Activated T-cell treated with anti-CD3 and anti-CD28 coated beads, Interleukin-2, amount 50 U/mL, for 4 hours (primary cell): Measurements from ENCODE around the gene IL2RG. TPM values are rescaled to one million over a fixed set of nuclear protein-coding genes. Genes with fewer than 3 reads are reported as not detected.

Experiments used
- ATAC-seq, 2 donors: fragments of 200-7000 bp; cut with Tn5 transposase; one replicate each; pipeline ENCODE4 v1.10.0; 2021
- DNase-seq: peaks from one replicate; pipeline ENCODE4 v3.0.0-alpha.2; 2020
- H3K27me3 Mint-ChIP-seq: one replicate; pipeline ENCODE4 v1.8.0; 2021; ENCODE audit warnings: low read depth, mixed read lengths
- H3K36me3 Mint-ChIP-seq: one replicate; pipeline ENCODE4 v1.8.0; 2022; ENCODE audit warnings: mixed read lengths; ENCODE audit not compliant: insufficient read depth
- H3K4me1 Mint-ChIP-seq: one replicate; pipeline ENCODE4 v1.8.0; 2021; ENCODE audit warnings: low read depth, mixed read lengths
- H3K4me3 Mint-ChIP-seq: one replicate; pipeline ENCODE4 v1.8.0; 2021; ENCODE audit warnings: mild to moderate bottlenecking, moderate library complexity, mixed read lengths
- H3K9me3 Mint-ChIP-seq: one replicate; pipeline ENCODE4 v1.8.0; 2021; ENCODE audit warnings: mixed read lengths
- total RNA-seq, 3 donors: library from RNA; stranded (reverse); gene quantifications; one replicate each; pipeline ENCODE4 v1.2.1, GENCODE V29; 2021

IL2RG gene
- total RNA-seq, 3 donors from 2014 or later, result 214 to 305 (median 276) TPM

GRCh38 chrX:71128166-71128833 is 16.9 kb upstream of the IL2RG start:
- no peaks in the 10 kb centered on the region for H3K9me3 Mint-ChIP-seq
- no peak overlapping the region for H3K4me3 Mint-ChIP-seq

GRCh38 chrX:71118985-71119535 is 7.7 kb upstream of the IL2RG start:
- no peaks in the 10 kb centered on the region for H3K27me3 Mint-ChIP-seq
- no peaks in the 10 kb centered on the region for H3K9me3 Mint-ChIP-seq
- ATAC-seq (peak; percentile 26 to 35), DNase-seq (no peak)
- peaks cover 21% of the 10 kb centered on the region for H3K4me1 Mint-ChIP-seq
- peaks cover 15% of the 10 kb centered on the region for H3K36me3 Mint-ChIP-seq
- H3K4me3 Mint-ChIP-seq, result peak overlapping the region; percentile 86

More at GRCh38 chrX:71128166-71128833, 16.9 kb upstream of the IL2RG start:
- ATAC-seq (no peak), DNase-seq (no peak)
- Mint-ChIP-seq H3K27me3 (no peaks in the 10 kb centered on the region), H3K36me3 (peaks cover 34% of the 10 kb centered on the region), H3K4me1 (peaks cover 14% of the 10 kb centered on the region)

- no peaks in the 10 kb centered on the region for H3K9me3 Mint-ChIP-seq
- DNase-seq (peak; percentile 74), ATAC-seq (peak; percentile 94 to 98)
- H3K4me3 Mint-ChIP-seq, result peak within 1 kb of the TSS; percentile 86
- H3K4me1 Mint-ChIP-seq, result peaks cover 27% of the 10 kb centered on the region
- peaks cover 14% of the 10 kb centered on the region for H3K36me3 Mint-ChIP-seq
- H3K27me3 Mint-ChIP-seq, result no peaks in the 10 kb centered on the region
Measured at GRCh38 chrX:71118032-71118984, 6.9 kb upstream of the IL2RG start, which contains the start of gene MED12. MED12 (plus strand) TSS chrX:71118596; CDS start chrX:71118755, 159 bp downstream.

GRCh38 chrX:71117358-71117757 is 6.0 kb upstream of the IL2RG start:
- Mint-ChIP-seq H3K27me3 (no peaks in the 10 kb centered on the region), H3K9me3 (no peaks in the 10 kb centered on the region), H3K4me1 (peaks cover 31% of the 10 kb centered on the region), H3K36me3 (peaks cover 9% of the 10 kb centered on the region), H3K4me3 (no peak overlapping the region)
- ATAC-seq (no peak), DNase-seq (no peak)

- DNase-seq (peak; percentile 23), ATAC-seq (peak; percentile 38 to 53)
- H3K9me3 Mint-ChIP-seq, result no peaks in the 10 kb centered on the region
- no peaks in the 10 kb centered on the region for H3K27me3 Mint-ChIP-seq
- peaks cover 27% of the 10 kb centered on the region for H3K36me3 Mint-ChIP-seq
- peak overlapping the region; percentile 96 for H3K4me3 Mint-ChIP-seq
- peaks cover 39% of the 10 kb centered on the region for H3K4me1 Mint-ChIP-seq
Measured at GRCh38 chrX:71111921-71112431, 599 bp upstream of the IL2RG start.

GRCh38 chrX:71109051-71109450 is 2.3 kb downstream of the IL2RG start:
- Mint-ChIP-seq H3K27me3 (no peaks in the 10 kb centered on the region), H3K4me1 (peaks cover 57% of the 10 kb centered on the region), H3K9me3 (no peaks in the 10 kb centered on the region), H3K4me3 (peak overlapping the region; percentile 96), H3K36me3 (peaks cover 39% of the 10 kb centered on the region)
- ATAC-seq (no peak), DNase-seq (no peak)

- DNase-seq, result no peak
- Mint-ChIP-seq H3K36me3 (peaks cover 39% of the 10 kb centered on the region), H3K4me3 (peak overlapping the region; percentile 96), H3K4me1 (peaks cover 60% of the 10 kb centered on the region), H3K27me3 (no peaks in the 10 kb centered on the region), H3K9me3 (no peaks in the 10 kb centered on the region)
- no peak for ATAC-seq
Measured at GRCh38 chrX:71107762-71108360, 3.5 kb downstream of the IL2RG start.

GRCh38 chrX:71107245-71107644 is 4.1 kb downstream of the IL2RG start:
- Mint-ChIP-seq H3K4me1 (peaks cover 60% of the 10 kb centered on the region), H3K36me3 (peaks cover 39% of the 10 kb centered on the region), H3K4me3 (peak overlapping the region; percentile 96), H3K27me3 (no peaks in the 10 kb centered on the region), H3K9me3 (no peaks in the 10 kb centered on the region)
- no peak for ATAC-seq
- no peak for DNase-seq

GRCh38 chrX:71106427-71106826 is 5.0 kb downstream of the IL2RG start, which contains the start of gene CXorf65:
CXorf65 (minus strand) TSS chrX:71106740; CDS start chrX:71106556, 184 bp downstream.
- no peak for DNase-seq
- peak in 1 of 2 donors; percentile 22 for ATAC-seq
- H3K36me3 Mint-ChIP-seq, result peaks cover 39% of the 10 kb centered on the region
- no peaks in the 10 kb centered on the region for H3K27me3 Mint-ChIP-seq
- H3K9me3 Mint-ChIP-seq, result no peaks in the 10 kb centered on the region
- H3K4me3 Mint-ChIP-seq, result peak within 1 kb of the TSS; percentile 96
- H3K4me1 Mint-ChIP-seq, result peaks cover 62% of the 10 kb centered on the region

- no peaks in the 10 kb centered on the region for H3K27me3 Mint-ChIP-seq
- ATAC-seq, result no peak
- peaks cover 36% of the 10 kb centered on the region for H3K36me3 Mint-ChIP-seq
- H3K9me3 Mint-ChIP-seq, result no peaks in the 10 kb centered on the region
- peak overlapping the region; percentile 38 for H3K4me3 Mint-ChIP-seq
- no peak for DNase-seq
- H3K4me1 Mint-ChIP-seq, result peaks cover 70% of the 10 kb centered on the region
Measured at GRCh38 chrX:71105628-71106027, 5.7 kb downstream of the IL2RG start.

- Mint-ChIP-seq H3K27me3 (no peaks in the 10 kb centered on the region), H3K4me3 (peak overlapping the region; percentile 71), H3K4me1 (peaks cover 84% of the 10 kb centered on the region), H3K9me3 (no peaks in the 10 kb centered on the region), H3K36me3 (peaks cover 19% of the 10 kb centered on the region)
- peak; percentile 20 to 32 for ATAC-seq
- DNase-seq, result peak; percentile 55
Measured at GRCh38 chrX:71103110-71103983, 8.0 kb downstream of the IL2RG start.

GRCh38 chrX:71102292-71102691 is 9.1 kb downstream of the IL2RG start:
- Mint-ChIP-seq H3K27me3 (no peaks in the 10 kb centered on the region), H3K9me3 (no peaks in the 10 kb centered on the region), H3K4me3 (no peak overlapping the region), H3K4me1 (peaks cover 84% of the 10 kb centered on the region), H3K36me3 (peaks cover 12% of the 10 kb centered on the region)
- ATAC-seq, result no peak
- no peak for DNase-seq
